ENCODE measurements around the gene RPL28.

The RPL28 gene

GRCh38 chr19:55353356-55353802, 32.4 kb upstream of the RPL28 start:
- in situ Hi-C loops (cut with MboI; ENCODE audit: low sequenced_read_pairs), result no loop called here

DNA sequence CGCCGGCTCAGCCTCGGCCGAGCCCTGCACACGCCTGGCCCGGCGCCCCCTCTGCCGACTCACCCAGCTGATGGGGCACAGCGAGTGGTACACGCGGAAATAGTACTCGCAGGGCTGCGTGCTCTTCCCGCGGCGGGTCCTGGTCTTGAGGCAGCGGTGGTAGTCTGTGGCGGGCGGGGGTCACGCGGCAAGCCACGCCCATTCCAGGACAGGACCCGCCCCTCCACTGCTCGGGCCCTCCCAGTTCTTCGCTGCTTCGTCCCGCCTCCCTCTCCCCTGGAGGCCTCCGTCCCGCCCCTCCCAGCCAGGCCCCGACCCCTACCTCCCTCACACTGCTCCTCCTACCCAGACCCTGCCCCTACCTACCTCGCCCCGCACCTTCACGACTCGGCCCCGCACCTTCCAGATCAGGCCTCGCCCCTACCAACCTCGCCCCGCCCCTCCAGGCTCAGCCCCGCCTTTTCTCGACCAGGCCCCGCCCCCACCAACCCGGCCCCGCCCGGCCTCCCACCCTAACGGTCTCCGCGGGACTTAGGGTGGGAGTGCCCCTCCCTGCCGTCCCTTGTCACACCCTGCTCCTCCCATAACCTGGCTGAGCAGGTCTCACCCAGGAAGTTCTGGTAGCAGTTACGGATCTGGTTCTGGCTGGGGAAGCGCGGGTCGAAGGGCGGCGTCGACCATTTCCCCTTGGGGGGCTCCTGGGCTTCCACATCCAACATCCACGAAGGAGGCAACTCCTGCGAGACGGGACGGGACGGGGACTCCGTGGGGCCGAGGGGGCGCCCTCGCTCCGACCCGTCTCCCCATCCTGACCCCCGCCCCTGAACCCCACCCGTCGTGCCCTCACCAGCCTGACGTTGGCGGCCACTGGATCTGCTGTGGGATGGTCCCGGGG, 31.7 kb upstream of the RPL28 start:
- in situ Hi-C loops (cut with MboI; ENCODE audit: low sequenced_read_pairs), result no loop called here

DNA sequence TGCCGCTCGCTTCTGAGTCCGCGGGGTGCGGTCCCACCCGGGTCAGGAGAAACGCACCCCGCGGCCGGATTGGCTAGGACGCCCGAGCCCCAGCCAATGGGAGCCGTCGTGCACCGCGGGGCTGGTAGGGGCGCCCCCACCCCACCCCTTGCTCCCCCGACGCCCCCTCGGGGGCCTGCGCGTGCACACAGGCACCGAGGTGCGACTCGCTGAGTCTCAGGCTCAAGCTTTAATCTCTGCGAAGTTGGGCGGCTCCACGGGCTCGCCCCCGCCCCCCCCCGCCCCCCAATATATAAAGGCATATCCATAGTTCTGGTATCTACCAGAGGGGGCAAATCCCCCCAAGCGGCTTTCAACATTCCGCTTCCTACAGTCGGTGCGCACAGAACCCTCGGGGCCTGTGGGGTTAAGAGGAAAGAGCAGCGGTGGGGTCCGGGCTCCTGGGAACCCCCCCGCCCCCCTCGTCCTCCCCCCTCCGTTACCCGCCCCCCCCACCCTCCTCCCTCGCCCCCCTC, 31.0 kb upstream of the RPL28 start, which contains the start of gene COX6B2:
COX6B2 (minus strand) TSS at position 22 of the 515 bp plus-strand sequence. CDS start 198 bp downstream, outside the sequence.
- in situ Hi-C loops (cut with MboI; ENCODE audit: low sequenced_read_pairs), result no loop called here

DNA sequence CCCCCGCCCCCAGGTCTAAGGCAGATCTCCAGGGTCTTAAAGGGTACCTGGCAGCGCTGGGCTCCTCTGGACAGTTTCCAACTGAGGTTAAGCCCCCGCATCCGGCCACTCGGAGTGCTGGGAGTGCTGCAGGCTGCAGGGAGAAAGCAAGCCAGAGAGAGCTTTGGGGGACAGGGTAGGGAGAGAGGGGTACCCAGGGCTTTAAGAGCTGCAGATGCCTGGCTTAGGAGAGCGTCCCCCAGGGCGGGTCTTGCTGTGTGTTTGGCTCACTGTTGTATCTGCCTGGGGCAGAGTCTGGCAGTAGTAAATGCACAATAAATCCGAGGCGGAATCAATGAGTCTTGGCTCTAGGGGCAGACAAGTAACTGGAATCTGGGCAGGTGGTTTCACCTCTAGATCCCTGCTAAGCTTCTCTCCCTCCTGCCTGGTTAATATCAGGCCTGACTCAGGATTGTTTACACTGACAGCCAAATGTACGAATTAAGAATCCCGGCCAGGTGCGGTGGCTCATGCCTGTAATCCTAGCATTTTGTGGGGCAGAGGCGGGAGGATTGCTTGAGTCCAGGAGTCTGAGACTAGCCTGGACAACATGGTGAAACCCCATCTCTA, 30.4 kb upstream of the RPL28 start:
- in situ Hi-C loops (cut with MboI; ENCODE audit: low sequenced_read_pairs), result no loop called here

- in situ Hi-C loops (cut with MboI; ENCODE audit: low sequenced_read_pairs), result no loop called here
Observed at GRCh38 chr19:55358493-55358892, 27.2 kb upstream of the RPL28 start.

- in situ Hi-C loops (cut with MboI; ENCODE audit: low sequenced_read_pairs), result no loop called here
Observed at GRCh38 chr19:55358943-55359908, 26.5 kb upstream of the RPL28 start.

- in situ Hi-C loops (cut with MboI; ENCODE audit: low sequenced_read_pairs), result no loop called here
Observed at GRCh38 chr19:55360902-55361301, 24.8 kb upstream of the RPL28 start.

GRCh38 chr19:55362174-55362989, 23.4 kb upstream of the RPL28 start:
- in situ Hi-C loops (cut with MboI; ENCODE audit: low sequenced_read_pairs), result no loop called here

- in situ Hi-C loops (cut with MboI; ENCODE audit: low sequenced_read_pairs), result no loop called here
Observed at GRCh38 chr19:55362990-55363716, 22.6 kb upstream of the RPL28 start, which contains the start of gene GARIN5B. Gene GARIN5B (minus strand): TSS chr19:55363260. CDS start chr19:55363066, 194 bp downstream.

DNA sequence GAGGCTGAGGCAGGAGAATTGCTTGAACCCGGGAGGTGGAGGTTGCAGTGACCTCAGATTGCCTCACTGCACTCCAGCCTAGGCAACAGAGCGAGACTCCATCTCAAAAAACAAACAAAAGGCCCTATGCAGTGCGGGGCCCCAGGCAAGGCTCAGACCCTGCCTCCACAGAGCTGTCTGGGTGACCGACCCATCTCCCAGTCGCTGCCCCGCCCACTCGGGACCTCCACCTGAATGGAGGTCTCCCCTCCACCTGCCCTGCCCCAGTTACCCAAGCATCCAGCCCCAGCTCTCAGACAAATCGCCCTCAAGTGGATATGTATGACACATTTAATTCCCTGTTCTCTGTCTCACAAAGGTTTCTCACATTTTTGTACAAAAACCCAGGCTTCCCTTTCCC, 20.5 kb upstream of the RPL28 start:
- in situ Hi-C loops (cut with MboI; ENCODE audit: low sequenced_read_pairs), result no loop called here

DNA sequence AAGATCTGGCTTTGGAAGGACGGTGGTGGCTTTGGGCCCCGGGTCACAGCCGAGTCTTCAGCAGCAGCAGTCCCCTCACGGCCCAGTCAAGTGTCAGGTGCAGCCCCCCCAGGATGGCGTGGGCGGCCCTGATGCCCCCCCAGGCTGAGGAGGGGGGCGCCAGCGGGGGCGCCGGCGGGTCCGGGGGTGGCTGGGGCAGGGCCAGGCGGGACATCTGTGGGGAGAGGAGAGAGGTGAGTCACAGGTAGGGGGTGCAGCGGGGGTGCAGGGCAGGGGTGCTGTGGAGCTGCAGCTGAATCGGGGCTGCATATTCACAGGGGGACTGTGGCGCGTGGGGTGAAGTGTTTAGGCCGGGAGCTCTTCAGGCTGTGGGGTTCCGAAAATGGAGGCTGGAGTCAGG, 19.8 kb upstream of the RPL28 start:
- in situ Hi-C loops (cut with MboI; ENCODE audit: low sequenced_read_pairs), result no loop called here

GRCh38 chr19:55366790-55367189, 18.9 kb upstream of the RPL28 start:
- in situ Hi-C loops (cut with MboI; ENCODE audit: low sequenced_read_pairs), result no loop called here

DNA sequence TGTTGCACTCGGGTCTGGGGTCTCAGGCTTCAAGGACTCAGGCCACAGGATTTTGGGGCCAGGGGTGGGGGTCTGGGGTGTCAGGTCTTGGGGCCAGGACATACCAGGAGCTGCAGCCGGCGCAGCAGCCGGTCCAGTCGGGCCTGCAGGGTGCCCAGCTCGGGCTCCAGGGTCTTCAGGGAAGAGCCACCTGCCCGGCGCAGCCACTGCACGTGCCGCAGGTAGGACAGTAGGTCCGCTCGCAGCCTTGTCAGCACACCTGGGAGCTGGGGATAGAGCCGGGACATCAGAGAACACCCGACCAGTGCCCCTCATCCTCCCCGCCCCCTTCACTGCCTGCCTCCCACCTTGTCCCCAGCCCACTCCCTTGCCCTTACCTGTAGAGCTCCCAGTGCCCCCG, 17.6 kb upstream of the RPL28 start:
- in situ Hi-C loops (cut with MboI; ENCODE audit: low sequenced_read_pairs), result no loop called here

DNA sequence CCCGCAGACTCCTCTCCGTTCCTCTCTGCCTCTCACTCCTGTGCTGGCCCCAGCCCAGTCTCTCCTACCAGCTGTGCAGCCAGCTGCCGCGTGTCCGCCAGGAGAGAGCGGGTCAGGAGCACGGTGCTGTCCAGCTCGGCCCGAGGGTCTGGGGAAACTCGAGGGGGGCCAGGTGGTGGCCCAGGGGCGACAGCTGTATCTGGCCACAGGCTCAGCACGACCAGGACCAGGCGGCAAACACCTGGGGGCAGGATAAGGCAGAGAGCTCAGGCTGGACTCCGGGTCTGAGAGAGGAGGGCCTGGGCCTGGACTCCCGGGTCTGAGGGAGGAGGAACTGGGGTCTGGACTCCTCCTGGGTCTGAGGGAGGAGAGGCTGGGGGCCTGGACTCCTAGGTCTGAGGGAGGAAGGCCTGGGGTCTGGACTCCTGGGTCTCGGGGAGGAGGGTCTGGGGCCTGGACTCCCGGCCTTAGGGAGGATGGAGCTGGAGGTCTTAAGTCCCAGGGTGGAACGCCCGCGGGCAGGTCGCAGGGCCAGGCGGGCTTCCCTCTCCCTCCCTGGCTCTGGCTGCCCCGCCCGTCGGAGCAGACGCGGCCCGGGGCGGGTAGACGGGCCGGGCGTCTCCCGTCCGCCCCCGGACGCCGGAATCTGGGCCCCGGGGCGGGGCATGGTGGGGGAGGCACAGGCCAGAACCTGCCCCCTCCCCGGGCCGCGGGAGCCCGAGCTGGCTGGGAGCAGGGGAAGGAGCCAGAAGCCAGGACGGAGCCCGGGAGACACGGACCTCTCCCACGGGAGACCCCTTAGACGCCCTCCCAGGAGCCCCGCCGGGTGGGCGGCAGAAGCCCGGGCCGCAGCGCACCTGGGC, 16.8 kb upstream of the RPL28 start:
- in situ Hi-C loops (cut with MboI; ENCODE audit: low sequenced_read_pairs), result no loop called here

GRCh38 chr19:55369653-55370304, 16.0 kb upstream of the RPL28 start:
- in situ Hi-C loops (cut with MboI; ENCODE audit: low sequenced_read_pairs), result no loop called here

GRCh38 chr19:55370305-55370988, 15.3 kb upstream of the RPL28 start, which contains the start of gene IL11:
Gene IL11 (minus strand): TSS chr19:55370463. CDS start chr19:55370310, 153 bp downstream.
- in situ Hi-C loops (cut with MboI; ENCODE audit: low sequenced_read_pairs), result no loop called here
